Stimulated activated naive B cell treated with anti-CD40 and anti-IgM and Interleukin-4, amounts not matched to agents 10 μg/mL and 1 μg/mL and 100 μg/mL, for 72 hours (primary cell): Measurements from ENCODE around the gene POU2F2.
"Not testable (repeated sequence)": the region's sequence is repeated elsewhere in the genome, so short reads cannot be mapped to it uniquely, and the experiment has no call there.

Source experiments
- ATAC-seq, 2 donors: fragments of 150-1000 bp; cut with Tn5 transposase; replicated peaks; 2 replicates each; pipeline ENCODE4 v1.10.0; 2021; ENCODE audit warnings: moderate library complexity in 1 of 2
- DNase-seq: peaks from one replicate; pipeline ENCODE4 v3.0.0; 2021
- H3K27ac Mint-ChIP-seq: one replicate; pipeline ENCODE4 v1.8.0; 2022; ENCODE audit warnings: mild to moderate bottlenecking, mixed read lengths
- H3K27me3 Mint-ChIP-seq, 2 donors: one replicate each; pipeline ENCODE4 v1.8.0; 2022; ENCODE audit warnings: mixed read lengths in 2 of 2
- H3K36me3 Mint-ChIP-seq, 2 donors: one replicate each; pipeline ENCODE4 v1.8.0; 2022; ENCODE audit warnings: mixed read lengths in 2 of 2, mild to moderate bottlenecking in 1 of 2
- H3K4me1 Mint-ChIP-seq, 2 donors: one replicate each; pipeline ENCODE4 v1.8.0; 2022; ENCODE audit warnings: mixed read lengths in 2 of 2, mild to moderate bottlenecking in 1 of 2
- H3K4me3 Mint-ChIP-seq, 2 donors: one replicate each; pipeline ENCODE4 v1.8.0; 2022; ENCODE audit warnings: mild to moderate bottlenecking in 2 of 2, mixed read lengths in 2 of 2, moderate library complexity in 1 of 2
- H3K9me3 Mint-ChIP-seq, 2 donors: one replicate each; pipeline ENCODE4 v1.8.0; 2022; ENCODE audit warnings: mixed read lengths in 2 of 2, mild to moderate bottlenecking in 1 of 2

POU2F2 gene

DNA sequence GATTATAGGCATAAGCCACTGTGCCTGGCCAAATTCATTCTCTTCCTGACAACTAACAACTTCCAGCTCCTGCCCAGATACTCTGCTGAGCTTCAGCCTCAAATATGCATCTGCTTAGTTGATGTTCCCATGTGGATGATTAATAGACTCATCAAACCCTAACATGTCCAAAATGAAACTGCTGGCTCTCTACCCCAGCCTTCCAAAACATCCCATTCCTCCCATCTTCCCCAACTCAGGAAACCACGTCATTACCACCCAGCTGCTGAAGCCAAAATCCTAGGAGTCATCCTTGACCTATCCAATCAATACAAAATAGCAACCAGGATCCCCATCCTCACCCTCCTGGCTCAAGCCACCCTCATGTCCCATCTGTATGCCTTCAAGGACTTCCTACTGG is 20.9 kb downstream of the POU2F2 start:
- Mint-ChIP-seq H3K27me3 (no peaks in the 10 kb centered on the region), H3K4me1 (peaks cover 58 to 88% of the 10 kb centered on the region in 2 donors), H3K27ac (peak overlapping the region; percentile 88), H3K4me3 (peak overlapping the region in 1 of 2 donors; percentile 8), H3K9me3 (no peaks in the 10 kb centered on the region), H3K36me3 (peaks cover 50 to 65% of the 10 kb centered on the region in 2 donors)
- DNase-seq (no peak), ATAC-seq (no peak)

DNA sequence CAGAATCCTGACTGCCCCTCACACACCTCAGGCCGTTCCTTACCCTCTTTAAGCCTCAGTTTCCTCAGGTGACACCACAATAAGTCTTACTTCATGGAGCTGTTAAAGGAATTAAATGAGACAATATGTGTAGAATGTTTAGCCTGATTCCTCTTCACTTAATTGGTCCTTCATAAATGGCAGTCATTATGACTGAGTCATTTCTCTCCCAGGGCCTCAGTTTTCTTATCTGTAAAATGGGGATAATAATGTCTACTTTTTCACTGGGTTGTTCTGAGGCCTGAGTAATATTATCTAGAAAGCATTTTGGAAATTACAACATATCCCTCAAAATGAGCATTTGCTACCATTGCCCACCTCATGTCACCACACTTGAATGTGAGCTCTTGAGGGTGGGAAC is 21.6 kb downstream of the POU2F2 start:
- peaks cover 49 to 64% of the 10 kb centered on the region in 2 donors for H3K36me3 Mint-ChIP-seq
- H3K4me3 Mint-ChIP-seq: no peak overlapping the region
- ATAC-seq (no peak), DNase-seq (no peak)
- H3K27ac Mint-ChIP-seq: peak overlapping the region; percentile 75
- no peaks in the 10 kb centered on the region for H3K9me3 Mint-ChIP-seq
- peaks cover 57 to 88% of the 10 kb centered on the region in 2 donors for H3K4me1 Mint-ChIP-seq
- H3K27me3 Mint-ChIP-seq: no peaks in the 10 kb centered on the region

DNA sequence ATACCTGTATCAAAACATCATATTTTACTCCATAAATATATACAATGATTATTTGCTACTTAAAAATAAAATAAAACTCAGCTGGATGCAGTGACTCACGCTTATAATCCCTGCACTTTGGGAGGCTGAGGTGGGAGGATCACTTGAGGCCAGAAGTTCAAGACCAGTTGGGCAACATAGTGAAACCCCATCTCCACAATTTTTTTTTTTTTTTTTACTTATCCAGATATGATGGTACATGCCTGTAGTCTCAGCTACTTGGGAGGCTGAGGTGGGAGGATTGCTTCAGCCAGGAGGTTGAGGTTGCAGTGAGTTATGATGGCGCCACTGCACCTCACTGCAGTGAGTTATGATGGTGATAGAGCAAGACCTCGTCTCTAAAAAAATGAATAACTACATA is 22.4 kb downstream of the POU2F2 start:
- H3K4me1 Mint-ChIP-seq: peaks cover 58 to 88% of the 10 kb centered on the region in 2 donors
- H3K36me3 Mint-ChIP-seq: peaks cover 49 to 64% of the 10 kb centered on the region in 2 donors

DNA sequence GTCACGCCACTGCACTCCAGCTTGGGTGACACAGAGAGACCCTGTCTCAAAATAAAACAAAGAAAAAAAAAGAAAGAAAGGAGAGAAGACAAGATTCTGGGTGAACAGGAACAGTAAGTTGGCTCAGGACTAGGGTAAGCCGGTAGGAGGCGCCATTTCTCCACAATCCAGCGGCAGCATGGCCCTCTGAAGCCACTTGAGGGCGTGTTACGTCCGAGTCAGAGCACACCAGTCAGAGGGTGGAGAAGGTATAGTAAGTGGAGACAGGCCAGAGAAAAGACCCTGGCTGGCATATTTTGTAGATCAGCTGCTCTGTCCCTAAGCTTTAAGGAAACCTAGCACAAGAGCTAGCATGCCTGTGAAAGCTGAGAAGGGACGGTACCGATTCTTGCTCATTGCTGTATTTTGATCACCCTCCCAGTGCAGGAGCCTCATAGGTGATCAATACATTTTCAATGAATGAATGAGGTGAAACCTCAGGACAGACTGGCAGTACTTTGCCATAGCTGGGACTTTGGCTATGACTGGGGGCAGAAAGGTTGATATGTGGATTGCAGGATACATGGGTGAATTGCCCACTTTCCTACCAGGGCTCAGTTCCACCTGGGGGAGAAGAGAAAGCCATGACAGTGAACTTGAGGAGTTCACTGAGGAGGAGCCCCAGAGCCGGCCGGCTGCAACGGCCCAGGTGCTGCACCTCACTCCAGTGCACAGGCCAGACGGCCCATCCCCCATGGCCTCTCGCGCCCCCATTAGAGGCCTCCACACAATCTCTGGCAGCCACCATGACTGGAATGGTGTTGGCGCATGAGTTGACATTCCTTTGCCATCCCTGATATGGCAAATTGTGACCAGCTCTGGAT is 23.5 kb downstream of the POU2F2 start:
- peaks cover 47 to 66% of the 10 kb centered on the region in 2 donors for H3K36me3 Mint-ChIP-seq
- peak; percentile 93 to 95 for ATAC-seq
- H3K4me1 Mint-ChIP-seq: peaks cover 51 to 81% of the 10 kb centered on the region in 2 donors
- no peaks in the 10 kb centered on the region for H3K27me3 Mint-ChIP-seq
- H3K27ac Mint-ChIP-seq: peak overlapping the region; percentile 80
- H3K4me3 Mint-ChIP-seq: no peak overlapping the region
- peak; percentile 75 for DNase-seq
- no peaks in the 10 kb centered on the region for H3K9me3 Mint-ChIP-seq

More for the DNA sequence above, 22.4 kb downstream of the POU2F2 start:
- Mint-ChIP-seq H3K9me3 (no peaks in the 10 kb centered on the region), H3K27me3 (no peaks in the 10 kb centered on the region), H3K4me3 (no peak overlapping the region), H3K27ac (peak overlapping the region; percentile 57)
- DNase-seq: no peak
- ATAC-seq: no peak

DNA sequence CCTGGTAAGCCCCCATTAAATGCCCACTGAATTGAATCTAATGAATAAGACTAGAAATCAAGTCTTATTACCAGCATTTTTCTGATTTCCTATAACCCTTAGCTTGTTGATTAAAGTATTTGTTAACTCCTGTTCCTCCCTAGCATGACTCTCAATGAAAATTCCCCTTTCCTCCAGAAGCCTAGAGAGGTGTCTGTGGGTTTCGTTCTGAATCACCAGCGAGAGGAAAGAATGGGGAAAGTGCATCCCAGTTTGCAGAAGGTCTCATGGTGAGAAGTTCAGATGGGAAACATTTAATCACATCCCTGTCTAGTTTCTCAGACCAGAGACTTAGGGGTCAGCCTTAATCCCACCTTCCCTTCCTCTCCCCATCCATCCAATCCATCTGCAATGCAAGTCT is 26.9 kb downstream of the POU2F2 start:
- Mint-ChIP-seq H3K4me3 (no peak overlapping the region), H3K36me3 (peaks cover 37 to 55% of the 10 kb centered on the region in 2 donors), H3K9me3 (no peaks in the 10 kb centered on the region), H3K27me3 (no peaks in the 10 kb centered on the region), H3K27ac (peak overlapping the region; percentile 88), H3K4me1 (peaks cover 37 to 60% of the 10 kb centered on the region in 2 donors)
- DNase-seq (no peak), ATAC-seq (no peak)

DNA sequence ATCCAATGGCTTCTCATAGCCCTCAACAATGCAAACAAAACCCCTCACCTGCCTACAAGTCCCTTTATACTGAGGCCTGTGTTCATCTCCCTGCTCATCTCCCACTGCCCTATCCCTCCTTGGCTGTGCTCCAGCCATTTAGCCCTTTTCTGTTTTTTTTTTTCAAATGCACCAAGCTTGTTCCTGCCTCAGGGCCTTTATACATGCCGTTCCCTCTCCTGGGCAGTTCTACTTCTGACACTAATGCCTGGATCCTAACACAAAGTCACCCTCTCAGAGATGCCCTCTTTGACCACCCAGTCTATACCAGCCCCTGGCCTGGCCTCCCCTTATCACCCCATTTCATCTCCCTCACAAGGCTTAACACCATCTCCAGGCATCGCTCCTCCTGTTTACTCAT is 29.4 kb downstream of the POU2F2 start:
- DNase-seq (no peak), ATAC-seq (no peak)
- Mint-ChIP-seq H3K36me3 (peaks cover 39 to 55% of the 10 kb centered on the region in 2 donors), H3K27me3 (no peaks in the 10 kb centered on the region), H3K4me1 (peaks cover 29 to 47% of the 10 kb centered on the region in 2 donors), H3K9me3 (no peaks in the 10 kb centered on the region), H3K27ac (no peak overlapping the region), H3K4me3 (no peak overlapping the region)

DNA sequence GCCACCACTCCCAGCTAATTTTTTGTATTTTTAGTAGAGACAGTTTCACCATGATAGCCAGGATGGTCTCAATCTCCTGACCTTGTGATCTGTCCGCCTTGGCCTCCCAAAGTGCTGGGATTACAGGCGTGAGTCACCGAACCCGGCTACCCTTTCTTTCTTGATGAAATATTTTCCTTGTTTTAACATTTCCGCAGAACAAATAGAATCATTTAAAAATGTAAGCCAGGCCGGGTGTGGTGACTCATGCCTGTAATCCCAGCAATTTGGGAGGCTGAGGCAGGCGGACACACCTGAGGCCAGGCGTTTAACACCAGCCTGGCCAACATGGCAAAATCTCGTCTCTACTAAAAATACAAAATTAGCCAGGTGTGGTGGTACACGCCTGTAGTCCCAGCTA is 32.0 kb downstream of the POU2F2 start:
- H3K9me3 Mint-ChIP-seq, ATAC-seq, H3K4me3 Mint-ChIP-seq, DNase-seq, H3K27me3 Mint-ChIP-seq, H3K27ac Mint-ChIP-seq: not testable (repeated sequence)
- Mint-ChIP-seq H3K4me1 (peaks cover 16 to 30% of the 10 kb centered on the region in 2 donors), H3K36me3 (peaks cover 38 to 49% of the 10 kb centered on the region in 2 donors)

DNA sequence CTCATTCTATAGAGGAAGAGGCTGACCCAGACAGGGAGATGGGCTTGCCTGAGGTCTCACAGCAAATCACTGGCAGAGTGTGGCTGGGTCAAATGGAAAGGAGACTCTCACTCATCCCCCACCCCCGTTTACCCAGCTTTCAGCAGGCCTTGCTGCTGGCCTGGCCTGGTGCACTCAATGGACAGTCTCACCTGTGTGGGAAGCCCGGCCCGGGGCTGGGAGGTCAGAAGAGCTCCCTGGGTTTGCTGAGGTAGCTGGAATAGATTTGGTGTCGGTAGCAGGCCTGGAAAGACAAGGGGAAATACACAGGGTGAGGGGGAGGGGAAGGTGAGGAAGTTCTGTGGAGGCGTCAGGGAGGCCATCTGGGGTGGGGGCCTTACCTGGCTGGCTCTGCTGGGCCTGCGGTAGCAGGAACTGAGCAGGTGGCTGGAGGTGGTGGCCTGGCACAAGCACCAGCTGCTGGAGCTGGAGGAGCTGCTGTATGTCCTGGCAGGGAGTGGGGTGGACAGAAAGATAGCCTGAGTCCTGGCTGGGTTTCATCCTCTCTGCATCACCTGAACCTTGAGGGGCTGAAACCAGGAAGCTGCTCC is 32.8 kb downstream of the POU2F2 start:
- Mint-ChIP-seq H3K4me1 (peaks cover 15 to 30% of the 10 kb centered on the region in 2 donors), H3K36me3 (peaks cover 40 to 49% of the 10 kb centered on the region in 2 donors), H3K27me3 (no peaks in the 10 kb centered on the region), H3K9me3 (no peaks in the 10 kb centered on the region), H3K4me3 (no peak overlapping the region), H3K27ac (peak overlapping the region; percentile 80)
- DNase-seq: no peak
- no peak for ATAC-seq

DNA sequence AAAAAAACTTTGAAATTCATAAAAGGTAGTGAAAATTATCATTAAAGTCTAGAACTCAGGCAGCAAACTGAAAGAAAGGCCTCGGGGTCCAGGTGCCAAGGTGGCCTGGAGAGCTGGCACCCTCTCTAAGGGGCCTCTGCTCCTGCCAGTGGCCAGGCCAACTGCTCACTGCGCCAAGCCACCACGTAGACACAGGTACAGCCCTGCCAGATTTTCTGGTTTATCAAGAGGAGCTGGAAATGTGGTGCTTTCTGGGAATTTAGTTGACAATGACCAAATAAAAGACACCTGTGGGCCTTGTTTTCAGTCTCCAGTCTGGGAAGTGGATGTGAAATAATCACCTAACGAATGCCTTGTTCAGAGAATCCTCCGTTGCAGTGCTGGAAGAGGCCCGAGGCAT is 33.5 kb downstream of the POU2F2 start:
- Mint-ChIP-seq H3K36me3 (peaks cover 46 to 53% of the 10 kb centered on the region in 2 donors), H3K27ac (no peak overlapping the region)
- ATAC-seq: no peak

DNA sequence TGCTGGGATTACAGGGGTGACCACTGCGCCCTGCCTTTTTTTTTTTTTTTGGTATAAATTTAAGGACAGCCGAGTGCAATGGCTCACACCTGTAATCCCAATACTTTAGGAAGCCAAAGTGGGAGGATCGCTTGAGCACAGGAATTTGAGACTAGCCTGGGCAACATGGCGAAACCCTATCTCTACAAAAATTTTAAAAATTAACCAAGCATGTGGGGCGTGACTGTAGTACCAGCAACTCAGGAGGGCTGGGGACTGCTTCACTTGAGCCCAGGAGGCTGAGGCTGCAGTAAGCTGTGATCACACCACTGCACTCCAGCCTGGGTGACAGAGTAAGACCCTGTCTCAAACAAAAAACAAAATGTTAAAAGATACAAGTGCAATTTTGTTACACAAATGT is 34.8 kb downstream of the POU2F2 start:
- H3K27ac Mint-ChIP-seq: no peak overlapping the region
- no peak for DNase-seq
- peaks cover 19 to 34% of the 10 kb centered on the region in 2 donors for H3K4me1 Mint-ChIP-seq
- no peak overlapping the region for H3K4me3 Mint-ChIP-seq
- peaks cover 43 to 50% of the 10 kb centered on the region in 2 donors for H3K36me3 Mint-ChIP-seq
- H3K27me3 Mint-ChIP-seq: no peaks in the 10 kb centered on the region
- no peak for ATAC-seq
- H3K9me3 Mint-ChIP-seq: no peaks in the 10 kb centered on the region

More for the DNA sequence above, 33.5 kb downstream of the POU2F2 start:
- Mint-ChIP-seq H3K4me1 (peaks cover 21 to 37% of the 10 kb centered on the region in 2 donors), H3K4me3 (no peak overlapping the region), H3K9me3 (no peaks in the 10 kb centered on the region), H3K27me3 (no peaks in the 10 kb centered on the region)
- DNase-seq: no peak

DNA sequence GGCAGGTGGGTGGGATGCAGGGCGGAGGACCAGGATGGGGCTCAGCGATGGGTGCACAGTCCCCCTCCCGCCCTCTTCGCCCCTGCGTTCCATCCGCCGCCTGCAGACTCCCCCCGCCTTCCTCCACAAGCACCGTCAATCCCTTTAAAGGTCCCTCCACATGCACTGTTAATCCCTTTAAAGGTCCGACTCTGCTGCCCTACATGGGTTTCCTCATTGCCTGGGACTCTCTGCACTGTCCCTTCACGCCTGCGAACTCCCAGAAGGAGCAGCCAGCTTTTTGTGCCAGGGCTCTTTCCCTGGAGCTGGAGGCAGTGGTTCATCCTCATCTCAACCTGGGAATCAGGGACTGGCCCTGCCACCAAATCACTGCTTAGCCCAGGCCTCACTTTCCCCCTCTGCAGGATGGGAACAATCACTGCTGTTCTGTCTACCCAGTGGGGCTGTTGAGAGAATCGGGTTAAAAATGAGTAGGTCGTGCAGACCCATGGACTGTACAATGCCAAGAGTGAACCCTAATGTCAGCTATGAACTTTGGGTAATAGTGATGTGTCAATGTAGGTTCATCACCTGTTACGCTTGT is 35.9 kb downstream of the POU2F2 start:
- no peak for ATAC-seq
- no peaks in the 10 kb centered on the region for H3K27me3 Mint-ChIP-seq
- no peak for DNase-seq
- peaks cover 41 to 53% of the 10 kb centered on the region in 2 donors for H3K36me3 Mint-ChIP-seq
- no peak overlapping the region for H3K27ac Mint-ChIP-seq
- H3K4me3 Mint-ChIP-seq: no peak overlapping the region
- H3K4me1 Mint-ChIP-seq: peaks cover 24 to 45% of the 10 kb centered on the region in 2 donors
- H3K9me3 Mint-ChIP-seq: no peaks in the 10 kb centered on the region

DNA sequence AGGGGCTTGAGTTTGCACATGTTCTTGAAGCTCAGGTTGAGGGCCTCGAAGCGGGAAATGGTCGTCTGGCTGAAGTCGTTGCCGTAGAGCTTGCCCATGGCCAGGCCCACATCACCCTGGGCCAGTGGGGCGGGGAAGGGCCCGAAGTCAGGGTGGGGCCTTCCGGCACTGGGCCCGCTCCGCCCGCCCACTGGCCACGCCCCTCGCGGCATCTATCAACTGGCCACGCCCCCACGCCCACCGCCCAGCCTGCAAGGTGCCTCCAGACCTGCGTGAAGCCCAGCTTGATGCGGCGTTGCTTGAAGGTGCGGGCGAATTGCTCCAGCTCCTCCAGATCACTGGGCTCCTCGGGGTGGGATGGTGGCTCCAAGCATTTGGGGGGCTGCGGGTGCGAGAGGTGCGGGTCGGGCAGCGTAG is 36.4 kb downstream of the POU2F2 start:
- ATAC-seq (no peak), DNase-seq (no peak)
- no peak overlapping the region for H3K27ac Mint-ChIP-seq
- H3K27me3 Mint-ChIP-seq: no peaks in the 10 kb centered on the region
- peaks cover 46 to 53% of the 10 kb centered on the region in 2 donors for H3K36me3 Mint-ChIP-seq
- H3K4me3 Mint-ChIP-seq: no peak overlapping the region
- peaks cover 28 to 45% of the 10 kb centered on the region in 2 donors for H3K4me1 Mint-ChIP-seq
- H3K9me3 Mint-ChIP-seq: no peaks in the 10 kb centered on the region

DNA sequence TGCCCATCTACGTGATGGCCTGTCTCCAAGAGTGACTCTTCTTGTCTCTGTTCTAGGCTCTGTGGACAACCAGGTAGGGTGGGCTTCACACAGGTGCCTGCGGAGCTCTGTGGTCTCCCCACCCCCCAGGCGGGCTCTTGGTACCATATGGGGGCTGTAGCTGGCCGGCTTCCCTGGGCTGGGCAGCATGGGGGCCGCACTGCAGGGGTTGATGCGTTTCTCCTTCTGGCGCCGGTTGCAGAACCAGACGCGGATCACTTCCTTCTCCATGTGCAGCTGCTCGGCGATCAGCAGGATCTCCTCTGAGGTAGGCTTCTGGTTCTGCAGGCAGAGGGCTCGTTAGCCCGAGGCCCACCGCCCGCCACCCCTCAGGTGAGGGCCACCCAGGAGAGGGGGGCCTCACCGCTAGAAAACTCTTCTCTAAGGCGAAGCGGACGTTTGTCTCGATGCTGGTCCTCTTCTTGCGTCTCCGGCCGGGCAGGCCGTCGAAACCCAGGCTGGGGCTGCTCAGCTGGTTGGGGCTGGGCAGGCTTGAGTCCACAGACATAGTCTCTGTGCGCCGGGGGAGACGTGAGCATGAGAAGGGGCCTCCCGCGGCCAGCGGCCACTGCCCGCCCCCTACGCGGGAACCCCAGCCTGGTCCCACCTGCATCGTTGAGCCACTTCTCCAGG is 37.0 kb downstream of the POU2F2 start:
- DNase-seq: no peak
- no peak overlapping the region for H3K4me3 Mint-ChIP-seq
- H3K36me3 Mint-ChIP-seq: peaks cover 51 to 59% of the 10 kb centered on the region in 2 donors
- no peaks in the 10 kb centered on the region for H3K9me3 Mint-ChIP-seq
- peak overlapping the region; percentile 84 for H3K27ac Mint-ChIP-seq
- no peak for ATAC-seq
- no peaks in the 10 kb centered on the region for H3K27me3 Mint-ChIP-seq
- H3K4me1 Mint-ChIP-seq: peaks cover 34 to 50% of the 10 kb centered on the region in 2 donors

DNA sequence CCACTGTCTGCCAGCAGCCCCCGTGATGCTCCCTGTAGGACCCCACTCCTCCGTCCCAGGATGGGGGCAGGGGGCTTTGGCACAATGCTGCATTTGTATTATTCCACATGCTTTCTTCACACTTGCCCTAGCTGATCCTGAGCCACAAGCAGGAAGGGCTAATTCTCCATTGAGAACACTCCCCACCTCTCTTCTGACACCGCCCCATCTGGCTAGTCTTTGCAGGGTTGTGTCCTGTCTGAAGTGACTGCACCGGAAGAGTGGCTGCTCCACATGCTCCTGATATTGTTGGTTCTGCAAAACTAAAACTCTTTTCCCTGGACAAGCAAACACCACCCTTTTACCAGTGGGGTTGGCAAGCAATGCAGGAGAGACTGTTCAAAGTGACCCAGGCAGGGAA is 38.3 kb downstream of the POU2F2 start:
- H3K4me1 Mint-ChIP-seq: peaks cover 37 to 56% of the 10 kb centered on the region in 2 donors
- no peak for ATAC-seq
- no peak overlapping the region for H3K4me3 Mint-ChIP-seq
- H3K27me3 Mint-ChIP-seq: no peaks in the 10 kb centered on the region
- DNase-seq: no peak
- H3K27ac Mint-ChIP-seq: peak overlapping the region; percentile 84
- no peaks in the 10 kb centered on the region for H3K9me3 Mint-ChIP-seq
- peaks cover 52 to 61% of the 10 kb centered on the region in 2 donors for H3K36me3 Mint-ChIP-seq
